Measurements from ENCODE around the gene CREB5. TPM values are rescaled to one million over a fixed set of nuclear protein-coding genes. Genes with fewer than 3 reads are reported as not detected.

The CREB5 gene
- total and polyA plus RNA-seq, 10 donors: 0.88 to 56.8 (median 23.5) TPM

DNA sequence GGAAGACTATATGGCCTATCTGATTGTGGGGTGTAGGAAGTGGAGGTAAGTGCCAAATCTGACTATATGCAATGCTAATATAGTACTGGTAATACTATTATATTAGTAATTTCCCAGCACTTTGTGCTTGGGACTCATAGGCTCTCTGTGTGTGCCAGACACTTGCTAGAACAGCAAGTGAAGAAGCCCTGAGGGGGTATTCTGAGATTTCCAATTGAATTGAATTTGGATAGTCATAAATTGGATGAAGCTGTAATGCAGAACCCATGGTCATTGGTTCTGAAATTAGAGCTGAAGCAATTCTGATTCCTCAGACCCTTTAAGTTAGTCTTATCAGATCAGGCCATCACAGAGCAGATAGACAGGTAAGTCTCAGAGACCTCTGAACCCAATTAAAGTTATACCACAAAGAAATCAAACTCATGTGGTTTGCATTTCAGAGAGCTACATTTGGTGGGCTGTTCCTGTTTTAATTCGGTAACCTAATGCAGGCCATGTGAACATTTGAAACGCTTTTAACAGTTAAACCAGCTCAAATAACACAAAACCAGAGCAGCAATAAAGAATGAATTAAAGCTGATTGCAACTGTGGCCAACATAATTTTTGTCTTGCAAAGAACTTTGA lies 179.5 kb downstream of the CREB5 start:
- no peak for DNase-seq
- no peaks in the 10 kb centered on the region for H3K36me3 ChIP-seq
- no peak overlapping the region for H3K27ac ChIP-seq
- WGBS, 5 donors: 39 to 60% (median 49%) methylated on average over 2 of the region's 2 CpGs
- no peak overlapping the region for H3K4me3 ChIP-seq
- H3K9me3 ChIP-seq: no peaks in the 10 kb centered on the region
- H3K4me1 ChIP-seq: no peaks in the 10 kb centered on the region
- intact Hi-C loops (cut with DNase I; ENCODE audit: low total_unique reads): no loop called here
- H3K27me3 ChIP-seq (replicated peaks in 1 of 7): no peaks in the 10 kb centered on the region
- TF ChIP-seq POLR2AphosphoS5 (IDR thresholded peaks at IDR 0.05) (no peak), POLR2A (IDR thresholded peaks at IDR 0.05) (no peak)
- TF ChIP-seq, protein P1, sequence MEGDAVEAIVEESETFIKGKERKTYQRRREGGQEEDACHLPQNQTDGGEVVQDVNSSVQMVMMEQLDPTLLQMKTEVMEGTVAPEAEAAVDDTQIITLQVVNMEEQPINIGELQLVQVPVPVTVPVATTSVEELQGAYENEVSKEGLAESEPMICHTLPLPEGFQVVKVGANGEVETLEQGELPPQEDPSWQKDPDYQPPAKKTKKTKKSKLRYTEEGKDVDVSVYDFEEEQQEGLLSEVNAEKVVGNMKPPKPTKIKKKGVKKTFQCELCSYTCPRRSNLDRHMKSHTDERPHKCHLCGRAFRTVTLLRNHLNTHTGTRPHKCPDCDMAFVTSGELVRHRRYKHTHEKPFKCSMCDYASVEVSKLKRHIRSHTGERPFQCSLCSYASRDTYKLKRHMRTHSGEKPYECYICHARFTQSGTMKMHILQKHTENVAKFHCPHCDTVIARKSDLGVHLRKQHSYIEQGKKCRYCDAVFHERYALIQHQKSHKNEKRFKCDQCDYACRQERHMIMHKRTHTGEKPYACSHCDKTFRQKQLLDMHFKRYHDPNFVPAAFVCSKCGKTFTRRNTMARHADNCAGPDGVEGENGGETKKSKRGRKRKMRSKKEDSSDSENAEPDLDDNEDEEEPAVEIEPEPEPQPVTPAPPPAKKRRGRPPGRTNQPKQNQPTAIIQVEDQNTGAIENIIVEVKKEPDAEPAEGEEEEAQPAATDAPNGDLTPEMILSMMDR (IDR thresholded peaks at IDR 0.05 in 8 of 11, conservative IDR thresholded peaks at IDR 0.05 in 3 of 11): no peak

DNA sequence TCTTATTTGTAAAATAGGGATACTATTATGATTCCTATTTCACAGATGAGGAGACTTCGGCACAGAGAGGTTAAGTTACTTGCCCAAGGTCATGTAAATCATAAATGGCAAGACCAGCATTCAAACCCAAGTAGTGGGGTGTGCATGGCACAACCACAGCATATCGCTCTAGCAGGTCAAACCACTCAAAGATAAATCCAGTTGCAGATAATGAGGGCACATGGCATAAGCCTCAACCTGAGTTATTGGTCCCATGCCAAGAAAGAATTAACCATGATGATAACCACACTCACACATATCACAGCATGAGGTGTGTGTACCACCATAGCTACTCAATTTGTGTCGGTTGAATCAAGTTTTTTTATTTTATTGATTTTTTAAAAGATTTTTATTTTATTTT lies 180.5 kb downstream of the CREB5 start:
- H3K36me3 ChIP-seq: no peaks in the 10 kb centered on the region
- DNase-seq: no peak
- 89 to 98% (median 93%) methylated on average over 3 of the region's 3 CpGs for WGBS, 5 donors
- TF ChIP-seq, protein P1 (IDR thresholded peaks at IDR 0.05 in 8 of 11, conservative IDR thresholded peaks at IDR 0.05 in 3 of 11): no peak
- no peak for TF ChIP-seq POLR2A (IDR thresholded peaks at IDR 0.05)
- TF ChIP-seq POLR2AphosphoS5 (IDR thresholded peaks at IDR 0.05): no peak
- H3K27ac ChIP-seq: no peak overlapping the region
- no peak overlapping the region for H3K4me3 ChIP-seq
- H3K9me3 ChIP-seq: no peaks in the 10 kb centered on the region
- intact Hi-C loops (cut with DNase I; ENCODE audit: low total_unique reads): no loop called here
- no peaks in the 10 kb centered on the region for H3K4me1 ChIP-seq
- H3K27me3 ChIP-seq (replicated peaks in 1 of 7): no peaks in the 10 kb centered on the region

DNA sequence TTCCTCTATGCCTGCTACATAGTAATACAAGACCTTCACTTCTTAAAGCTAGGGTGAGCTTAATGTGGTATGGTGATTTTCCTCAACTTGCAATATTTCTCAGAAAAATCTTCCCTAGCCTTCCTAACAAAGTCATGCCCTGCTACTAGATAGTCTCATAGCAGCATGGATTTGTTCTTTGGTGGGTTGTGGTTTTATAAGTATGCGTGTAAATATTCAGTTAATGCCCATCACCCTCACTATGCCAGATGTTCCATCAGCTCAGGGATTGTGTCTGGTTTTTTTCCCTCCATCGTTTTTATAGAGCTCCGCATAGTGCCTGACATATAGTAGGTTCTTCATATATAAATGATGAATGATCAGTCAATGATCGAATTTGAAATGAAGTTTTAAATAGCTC lies 182.8 kb downstream of the CREB5 start:
- H3K9me3 ChIP-seq: no peaks in the 10 kb centered on the region
- no peak overlapping the region for H3K27ac ChIP-seq
- no peaks in the 10 kb centered on the region for H3K27me3 ChIP-seq (replicated peaks in 1 of 7)
- no peak for TF ChIP-seq POLR2AphosphoS5 (IDR thresholded peaks at IDR 0.05)
- TF ChIP-seq, protein P1 (IDR thresholded peaks at IDR 0.05 in 8 of 11, conservative IDR thresholded peaks at IDR 0.05 in 3 of 11): no peak
- TF ChIP-seq POLR2A (IDR thresholded peaks at IDR 0.05): no peak
- no peaks in the 10 kb centered on the region for H3K36me3 ChIP-seq
- 78 to 93% (median 90%) methylated on average over 4 of the region's 4 CpGs for WGBS, 5 donors
- no peaks in the 10 kb centered on the region for H3K4me1 ChIP-seq
- no peak for DNase-seq
- intact Hi-C loops (cut with DNase I; ENCODE audit: low total_unique reads): no loop called here
- H3K4me3 ChIP-seq: no peak overlapping the region

DNA sequence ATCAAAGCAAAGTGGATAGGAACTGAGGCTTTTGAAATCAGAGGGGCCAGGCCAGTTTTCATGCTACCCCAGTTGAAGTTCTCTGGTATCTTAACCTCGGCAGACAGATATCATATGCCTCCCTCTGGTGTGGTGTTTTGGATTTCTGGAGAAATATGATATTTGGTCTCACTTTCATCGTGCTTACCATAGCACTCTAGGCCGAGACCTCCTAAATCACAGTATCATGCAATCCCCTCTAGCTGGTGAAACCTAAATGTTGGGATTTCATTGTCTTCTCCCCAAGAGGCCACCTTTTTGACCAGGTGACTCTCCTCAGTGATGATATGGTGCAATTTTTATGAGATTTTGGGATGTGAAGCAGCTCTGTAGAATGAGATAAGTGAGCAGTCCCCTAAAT lies 183.5 kb downstream of the CREB5 start:
- no peaks in the 10 kb centered on the region for H3K27me3 ChIP-seq (replicated peaks in 1 of 7)
- WGBS, 5 donors: 87 to 100% (median 92%) methylated on average over 3 of the region's 3 CpGs
- TF ChIP-seq POLR2AphosphoS5 (IDR thresholded peaks at IDR 0.05) (no peak), POLR2A (IDR thresholded peaks at IDR 0.05) (no peak)
- TF ChIP-seq, protein P1 (IDR thresholded peaks at IDR 0.05 in 8 of 11, conservative IDR thresholded peaks at IDR 0.05 in 3 of 11): no peak

More for the DNA sequence above, 183.5 kb downstream of the CREB5 start:
- no peaks in the 10 kb centered on the region for H3K4me1 ChIP-seq
- no peak for DNase-seq
- intact Hi-C loops (cut with DNase I; ENCODE audit: low total_unique reads): no loop called here
- H3K27ac ChIP-seq: no peak overlapping the region
- H3K4me3 ChIP-seq: no peak overlapping the region
- H3K9me3 ChIP-seq: no peaks in the 10 kb centered on the region
- H3K36me3 ChIP-seq: no peaks in the 10 kb centered on the region

Data from spleen (tissue), 11 donors.